Measurements from ENCODE around the gene ZNF385D.
"Not testable (repeated sequence)": the region's sequence is repeated elsewhere in the genome, so short reads cannot be mapped to it uniquely, and the experiment has no call there.

ZNF385D gene

GRCh38 chr3:21505711-21506460 lies 245.1 kb downstream of the ZNF385D start:
- DNase-seq: no peak

GRCh38 chr3:21502656-21503055 lies 248.4 kb downstream of the ZNF385D start:
- peak; percentile 35 for DNase-seq

- DNase-seq: no peak
These were observed 250.2 kb downstream of the ZNF385D start for GRCh38 chr3:21500834-21501233.

GRCh38 chr3:21490671-21491070 lies 260.3 kb downstream of the ZNF385D start:
- DNase-seq: not testable (repeated sequence)

GRCh38 chr3:21487520-21487919 lies 263.5 kb downstream of the ZNF385D start:
- no peak for DNase-seq

GRCh38 chr3:21486024-21486935 lies 264.7 kb downstream of the ZNF385D start:
- not testable (repeated sequence) for DNase-seq

- DNase-seq: peak; percentile 28
These were observed 266.2 kb downstream of the ZNF385D start for GRCh38 chr3:21484828-21485144.

GRCh38 chr3:21484057-21484827 lies 266.8 kb downstream of the ZNF385D start:
- DNase-seq: peak; percentile 73

GRCh38 chr3:21481991-21482390 lies 269.0 kb downstream of the ZNF385D start:
- DNase-seq: no peak

GRCh38 chr3:21477541-21478288 lies 273.3 kb downstream of the ZNF385D start:
- DNase-seq: no peak

- no peak for DNase-seq
These were observed 284.5 kb downstream of the ZNF385D start for GRCh38 chr3:21466476-21466875.

- no peak for DNase-seq
These were observed 286.3 kb downstream of the ZNF385D start for GRCh38 chr3:21464746-21465145.

GRCh38 chr3:21463319-21463718 lies 287.7 kb downstream of the ZNF385D start:
- no peak for DNase-seq

- no peak for DNase-seq
These were observed 288.9 kb downstream of the ZNF385D start for GRCh38 chr3:21462141-21462540.

GRCh38 chr3:21457084-21457483 lies 293.9 kb downstream of the ZNF385D start:
- DNase-seq: no peak

GRCh38 chr3:21449738-21450137 lies 301.3 kb downstream of the ZNF385D start:
- DNase-seq: no peak

GRCh38 chr3:21447476-21448151 lies 303.4 kb downstream of the ZNF385D start:
- DNase-seq: no peak

- DNase-seq: no peak
These were observed 304.0 kb downstream of the ZNF385D start for GRCh38 chr3:21446945-21447475.

GRCh38 chr3:21446027-21446426 lies 305.0 kb downstream of the ZNF385D start:
- no peak for DNase-seq

- DNase-seq: no peak
These were observed 309.2 kb downstream of the ZNF385D start for GRCh38 chr3:21441821-21442220.

- no peak for DNase-seq
These were observed 314.2 kb downstream of the ZNF385D start for GRCh38 chr3:21436835-21437234.

- DNase-seq: no peak
These were observed 315.1 kb downstream of the ZNF385D start for GRCh38 chr3:21435871-21436270.
